Measurements from ENCODE around the gene MKRN3.
A peak's percentile ranks its signal among the peaks of the same experiment; 100 is the strongest.

MKRN3 gene

DNA sequence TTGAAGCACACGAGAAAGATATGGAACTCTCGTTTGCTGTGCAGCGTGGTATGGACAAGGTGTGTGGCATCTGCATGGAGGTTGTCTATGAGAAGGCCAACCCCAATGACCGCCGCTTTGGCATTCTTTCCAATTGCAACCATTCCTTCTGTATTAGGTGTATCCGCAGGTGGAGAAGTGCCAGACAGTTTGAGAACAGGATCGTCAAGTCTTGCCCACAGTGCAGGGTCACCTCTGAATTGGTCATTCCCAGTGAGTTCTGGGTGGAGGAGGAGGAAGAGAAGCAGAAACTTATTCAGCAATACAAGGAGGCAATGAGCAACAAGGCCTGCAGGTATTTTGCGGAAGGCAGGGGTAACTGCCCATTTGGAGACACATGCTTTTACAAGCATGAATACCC, 1.2 kb downstream of the MKRN3 start:
- Histone ChIP-seq H3K9ac (ENCODE audit: insufficient read length, low read depth) (no peak overlapping the region), H3K4me3 (ENCODE audit: insufficient read length, low read depth) (no peak overlapping the region), H3K36me3 (ENCODE audit: insufficient read depth, insufficient read length, low read length) (no peaks in the 10 kb centered on the region), H3K4me1 (ENCODE audit: insufficient read depth, insufficient read length) (no peaks in the 10 kb centered on the region), H3K9me3 (ENCODE audit: insufficient read depth, low read length) (peaks cover 26% of the 10 kb centered on the region; the same call in 1 of the 2 replicates), H3K27me3 (ENCODE audit: insufficient read depth, insufficient read length) (no peaks in the 10 kb centered on the region)
- DNase-seq (ENCODE audit: low read depth, low spot score), result no peak
- TF ChIP-seq ZNF274 (IDR thresholded peaks at IDR 0.05; ENCODE audit: low read depth, low read length), result no peak
- TF ChIP-seq YY1 (IDR thresholded peaks at IDR 0.05; ENCODE audit: insufficient read depth, insufficient read length), result no peak
- no peak for TF ChIP-seq SUZ12 (IDR thresholded peaks at IDR 0.05; ENCODE audit: extremely low read depth, insufficient read depth, insufficient read length)

DNA sequence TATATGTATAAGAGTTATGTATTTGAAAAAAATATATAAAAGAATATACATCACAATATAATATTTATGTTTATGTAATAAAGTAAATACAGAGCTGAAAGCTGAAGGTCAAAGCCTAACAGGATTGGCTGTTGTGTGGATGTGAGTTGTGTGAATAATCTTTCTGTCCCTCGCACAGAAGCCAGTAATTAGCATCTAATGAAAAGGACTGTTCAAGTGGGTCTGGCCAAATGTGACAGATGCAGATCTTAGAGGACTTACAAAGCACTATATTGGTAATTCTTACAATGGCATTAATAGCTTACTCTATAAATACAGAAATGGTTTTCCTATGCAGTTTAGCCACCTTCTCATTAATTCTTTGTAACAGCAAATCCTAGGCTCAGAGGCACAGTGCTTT, 2.4 kb downstream of the MKRN3 start:
- Histone ChIP-seq H3K36me3 (ENCODE audit: insufficient read depth, insufficient read length, low read length) (no peaks in the 10 kb centered on the region), H3K4me1 (ENCODE audit: insufficient read depth, insufficient read length) (no peaks in the 10 kb centered on the region), H3K9me3 (ENCODE audit: insufficient read depth, low read length) (peaks cover 26% of the 10 kb centered on the region; the same call in 1 of the 2 replicates), H3K4me3 (ENCODE audit: insufficient read length, low read depth) (no peak overlapping the region), H3K9ac (ENCODE audit: insufficient read length, low read depth) (no peak overlapping the region), H3K27me3 (ENCODE audit: insufficient read depth, insufficient read length) (no peaks in the 10 kb centered on the region)
- no peak for DNase-seq (ENCODE audit: low read depth, low spot score)
- no peak for TF ChIP-seq ZNF274 (IDR thresholded peaks at IDR 0.05; ENCODE audit: low read depth, low read length)
- no peak for TF ChIP-seq YY1 (IDR thresholded peaks at IDR 0.05; ENCODE audit: insufficient read depth, insufficient read length)
- no peak for TF ChIP-seq SUZ12 (IDR thresholded peaks at IDR 0.05; ENCODE audit: extremely low read depth, insufficient read depth, insufficient read length)

DNA sequence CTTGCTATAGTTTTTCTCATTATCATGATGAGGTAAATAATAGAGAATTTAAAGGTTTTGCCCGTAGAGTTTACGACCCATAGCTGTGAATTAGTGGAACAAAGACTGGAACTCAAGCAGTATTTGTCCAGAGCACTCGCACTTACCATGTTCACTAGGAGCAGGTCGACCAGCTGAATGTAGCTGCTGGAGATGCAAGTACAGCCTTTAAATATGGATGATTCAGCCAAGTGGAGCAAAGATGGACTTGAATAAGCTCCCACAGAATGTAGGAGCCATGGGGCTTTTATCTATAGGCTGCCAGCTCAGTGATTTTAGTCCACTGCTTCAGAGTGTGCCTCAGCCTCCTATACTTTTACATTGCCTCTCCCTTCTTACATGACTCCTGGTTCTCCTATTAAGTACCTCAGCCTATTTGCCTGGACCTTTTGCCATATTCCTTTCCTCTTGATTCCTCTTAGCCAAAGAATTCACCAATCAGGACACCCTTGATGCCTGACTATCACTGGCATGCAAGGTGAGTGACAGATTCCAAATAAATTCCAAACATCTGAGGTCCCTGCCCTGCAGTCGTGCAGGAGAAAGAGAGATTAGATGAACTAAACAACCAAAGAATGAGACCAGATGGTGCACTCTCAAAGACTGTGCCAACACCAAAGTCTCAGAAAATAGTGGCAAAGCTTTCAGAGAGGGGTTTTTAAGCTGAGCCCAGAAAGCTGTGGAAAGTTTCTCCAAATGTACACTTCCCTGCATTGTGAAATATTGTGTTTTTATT, 3.9 kb downstream of the MKRN3 start:
- no peak overlapping the region for H3K4me3 ChIP-seq (ENCODE audit: insufficient read length, low read depth)
- peaks cover 26% of the 10 kb centered on the region; the same call in 1 of the 2 replicates for H3K9me3 ChIP-seq (ENCODE audit: insufficient read depth, low read length)
- no peaks in the 10 kb centered on the region for H3K27me3 ChIP-seq (ENCODE audit: insufficient read depth, insufficient read length)
- no peaks in the 10 kb centered on the region for H3K4me1 ChIP-seq (ENCODE audit: insufficient read depth, insufficient read length)
- DNase-seq (ENCODE audit: low read depth, low spot score), result no peak
- no peak overlapping the region for H3K9ac ChIP-seq (ENCODE audit: insufficient read length, low read depth)
- no peaks in the 10 kb centered on the region for H3K36me3 ChIP-seq (ENCODE audit: insufficient read depth, insufficient read length, low read length)
- no peak for TF ChIP-seq ZNF274 (IDR thresholded peaks at IDR 0.05; ENCODE audit: low read depth, low read length)
- no peak for TF ChIP-seq SUZ12 (IDR thresholded peaks at IDR 0.05; ENCODE audit: extremely low read depth, insufficient read depth, insufficient read length)
- no peak for TF ChIP-seq YY1 (IDR thresholded peaks at IDR 0.05; ENCODE audit: insufficient read depth, insufficient read length)

DNA sequence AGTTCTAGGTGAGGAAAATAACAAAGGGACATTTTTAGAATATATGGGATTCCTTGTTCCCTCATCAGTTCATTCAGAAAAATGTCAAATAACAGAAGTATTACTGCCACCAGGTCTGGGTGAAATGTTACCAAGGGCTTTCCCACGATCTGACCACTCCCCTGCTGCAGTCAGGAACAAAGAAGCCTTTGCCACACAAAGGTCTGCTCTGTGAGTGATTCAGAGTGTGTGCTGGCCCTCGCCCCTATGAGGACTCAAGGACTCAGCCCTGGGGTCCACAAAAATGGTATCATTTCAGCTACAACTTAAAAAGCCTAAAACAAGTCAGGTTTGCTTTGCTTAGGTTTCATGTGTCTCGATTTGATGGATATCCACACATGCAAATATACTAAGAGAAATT, 5.0 kb downstream of the MKRN3 start:
- no peak overlapping the region for H3K4me3 ChIP-seq (ENCODE audit: insufficient read length, low read depth)
- H3K4me1 ChIP-seq (ENCODE audit: insufficient read depth, insufficient read length), result peaks cover 2% of the 10 kb centered on the region
- DNase-seq (ENCODE audit: low read depth, low spot score), result peak; percentile 5
- no peaks in the 10 kb centered on the region for H3K27me3 ChIP-seq (ENCODE audit: insufficient read depth, insufficient read length)
- H3K36me3 ChIP-seq (ENCODE audit: insufficient read depth, insufficient read length, low read length), result no peaks in the 10 kb centered on the region
- TF ChIP-seq ZNF274 (IDR thresholded peaks at IDR 0.05; ENCODE audit: low read depth, low read length), result no peak
- TF ChIP-seq YY1 (IDR thresholded peaks at IDR 0.05; ENCODE audit: insufficient read depth, insufficient read length), result no peak
- TF ChIP-seq SUZ12 (IDR thresholded peaks at IDR 0.05; ENCODE audit: extremely low read depth, insufficient read depth, insufficient read length), result no peak
- no peak overlapping the region for H3K9ac ChIP-seq (ENCODE audit: insufficient read length, low read depth)
- peaks cover 18% of the 10 kb centered on the region; the same call in 1 of the 2 replicates for H3K9me3 ChIP-seq (ENCODE audit: insufficient read depth, low read length)

DNA sequence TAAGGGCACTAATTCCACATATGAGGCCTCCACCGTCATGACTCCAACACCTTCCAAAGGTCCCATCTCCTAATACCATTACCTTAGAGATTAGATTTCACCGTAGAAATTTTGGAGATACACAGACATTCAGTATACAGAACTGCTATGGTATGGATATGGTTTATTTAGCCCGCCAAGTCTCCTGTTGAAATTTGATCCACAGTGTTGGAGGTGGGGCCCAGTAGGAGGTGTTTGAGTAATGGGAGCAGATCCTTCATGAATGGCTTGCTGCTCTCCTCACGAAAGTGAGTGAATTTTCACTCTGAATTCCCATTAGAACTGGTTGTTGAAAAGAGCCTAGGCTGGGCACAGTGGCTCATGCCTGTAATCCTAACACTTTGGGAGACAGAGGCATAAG, 7.4 kb downstream of the MKRN3 start:
- no peak for DNase-seq (ENCODE audit: low read depth, low spot score)
- Histone ChIP-seq H3K9me3 (ENCODE audit: insufficient read depth, low read length) (no peaks in the 10 kb centered on the region), H3K4me1 (ENCODE audit: insufficient read depth, insufficient read length) (peaks cover 2% of the 10 kb centered on the region), H3K4me3 (ENCODE audit: insufficient read length, low read depth) (no peak overlapping the region), H3K27me3 (ENCODE audit: insufficient read depth, insufficient read length) (no peaks in the 10 kb centered on the region), H3K9ac (ENCODE audit: insufficient read length, low read depth) (no peak overlapping the region), H3K36me3 (ENCODE audit: insufficient read depth, insufficient read length, low read length) (no peaks in the 10 kb centered on the region)
- TF ChIP-seq SUZ12 (IDR thresholded peaks at IDR 0.05; ENCODE audit: extremely low read depth, insufficient read depth, insufficient read length), result no peak
- TF ChIP-seq YY1 (IDR thresholded peaks at IDR 0.05; ENCODE audit: insufficient read depth, insufficient read length), result no peak
- TF ChIP-seq ZNF274 (IDR thresholded peaks at IDR 0.05; ENCODE audit: low read depth, low read length), result no peak

DNA sequence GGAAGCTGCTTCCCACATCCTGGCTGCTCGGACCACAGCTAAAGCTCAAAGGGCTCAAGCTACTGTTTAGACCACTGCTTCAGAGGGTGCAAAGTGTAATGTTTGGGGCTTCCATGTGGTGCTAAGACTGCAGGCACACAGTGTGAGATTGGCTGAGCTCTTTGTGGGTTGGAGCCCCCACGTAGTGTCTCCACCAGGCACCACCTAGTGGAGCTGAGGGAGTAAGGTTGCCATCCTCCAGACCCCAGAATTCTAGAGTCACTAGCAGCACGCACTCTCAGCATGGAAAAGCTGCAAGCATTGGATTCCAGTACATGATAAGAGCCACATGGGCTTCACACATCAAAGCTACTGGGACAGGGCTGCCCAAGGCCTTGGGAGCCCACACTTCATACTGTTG, 9.3 kb downstream of the MKRN3 start:
- no peak overlapping the region for H3K4me3 ChIP-seq (ENCODE audit: insufficient read length, low read depth)
- H3K9me3 ChIP-seq (ENCODE audit: insufficient read depth, low read length), result no peaks in the 10 kb centered on the region
- no peaks in the 10 kb centered on the region for H3K36me3 ChIP-seq (ENCODE audit: insufficient read depth, insufficient read length, low read length)
- no peak for DNase-seq (ENCODE audit: low read depth, low spot score)
- TF ChIP-seq SUZ12 (IDR thresholded peaks at IDR 0.05; ENCODE audit: extremely low read depth, insufficient read depth, insufficient read length), result no peak
- TF ChIP-seq YY1 (IDR thresholded peaks at IDR 0.05; ENCODE audit: insufficient read depth, insufficient read length), result no peak
- TF ChIP-seq ZNF274 (IDR thresholded peaks at IDR 0.05; ENCODE audit: low read depth, low read length), result no peak
- peaks cover 2% of the 10 kb centered on the region for H3K4me1 ChIP-seq (ENCODE audit: insufficient read depth, insufficient read length)
- H3K27me3 ChIP-seq (ENCODE audit: insufficient read depth, insufficient read length), result no peaks in the 10 kb centered on the region
- no peak overlapping the region for H3K9ac ChIP-seq (ENCODE audit: insufficient read length, low read depth)

DNA sequence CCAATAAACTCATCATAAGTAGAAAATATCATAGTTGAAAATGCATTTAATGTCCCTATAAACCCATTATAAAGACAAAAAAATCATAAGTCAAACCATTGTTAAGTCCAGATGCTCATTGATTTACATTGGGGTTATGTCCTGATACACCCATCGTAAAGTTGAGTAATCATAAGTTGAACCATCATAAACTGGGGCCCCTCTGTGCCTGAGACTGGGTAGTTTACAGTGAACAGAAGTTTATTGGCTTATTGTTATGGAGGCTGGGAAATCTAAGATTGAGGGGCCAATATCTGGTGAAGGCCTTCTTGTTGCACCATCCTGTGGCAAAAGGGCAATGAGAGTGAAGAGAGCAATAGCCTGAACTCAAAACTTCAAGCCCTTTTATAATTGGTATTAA, 10.6 kb downstream of the MKRN3 start:
- Histone ChIP-seq H3K36me3 (ENCODE audit: insufficient read depth, insufficient read length, low read length) (no peaks in the 10 kb centered on the region), H3K9me3 (ENCODE audit: insufficient read depth, low read length) (no peaks in the 10 kb centered on the region), H3K9ac (ENCODE audit: insufficient read length, low read depth) (no peak overlapping the region), H3K27me3 (ENCODE audit: insufficient read depth, insufficient read length) (no peaks in the 10 kb centered on the region), H3K4me1 (ENCODE audit: insufficient read depth, insufficient read length) (peaks cover 2% of the 10 kb centered on the region), H3K4me3 (ENCODE audit: insufficient read length, low read depth) (no peak overlapping the region)
- TF ChIP-seq YY1 (IDR thresholded peaks at IDR 0.05; ENCODE audit: insufficient read depth, insufficient read length) (no peak), SUZ12 (IDR thresholded peaks at IDR 0.05; ENCODE audit: extremely low read depth, insufficient read depth, insufficient read length) (no peak), ZNF274 (IDR thresholded peaks at IDR 0.05; ENCODE audit: low read depth, low read length) (no peak)
- DNase-seq (ENCODE audit: low read depth, low spot score), result no peak
